ENCODE measurements around the gene TMEM51. TPM values are rescaled to one million over a fixed set of nuclear protein-coding genes. Genes with fewer than 3 reads are reported as not detected.

Gene TMEM51
- total and polyA plus RNA-seq, 2 of the 13 experiments (the other 11 are each of a cell fraction or from before 2014, with no cell fraction given): 12.2 to 22.3 TPM

GRCh38 chr1:15207031-15207828 is 53.7 kb downstream of the TMEM51 start (continued):
- TF ChIP-seq ZBTB33 (CRISPR knock-in tag; IDR thresholded peaks at IDR 0.05) (peak; percentile 39; the same call in 1 of the 2 replicates), ZNF350 (CRISPR knock-in tag; IDR thresholded peaks at IDR 0.05; ENCODE audit: borderline replicate concordance, low read depth) (no peak), TP53 (CRISPR knock-in tag; conservative IDR thresholded peaks at IDR 0.05) (no peak), MEF2D (CRISPR knock-in tag; IDR thresholded peaks at IDR 0.05) (no peak), PCBP1 (IDR thresholded peaks at IDR 0.05; ENCODE audit: borderline replicate concordance, low read depth, low read length) (no peak), BHLHE40 (IDR thresholded peaks at IDR 0.05; ENCODE audit: low read length) (no peak), ZNF713 (CRISPR knock-in tag; IDR thresholded peaks at IDR 0.05) (0 out of 2 replicates have a peak, but pooled peaks have one; percentile 37), FOXK1 (CRISPR knock-in tag; IDR thresholded peaks at IDR 0.05; ENCODE audit: borderline replicate concordance, low read depth) (no peak), SRSF9 (IDR thresholded peaks at IDR 0.05; ENCODE audit: borderline replicate concordance, insufficient read depth, low read depth, low read length, poor library complexity, severe bottlenecking) (no peak), NR2F1 (CRISPR knock-in tag; IDR thresholded peaks at IDR 0.05) (no peak), CTCF (CRISPR knock-in tag; IDR thresholded peaks at IDR 0.05) (no peak), ZNF672 (CRISPR knock-in tag; IDR thresholded peaks at IDR 0.05) (0 out of 2 replicates have a peak, but pooled peaks have one; percentile 27), ZNF546 (CRISPR knock-in tag; conservative IDR thresholded peaks at IDR 0.05) (no peak), ZSCAN12 (CRISPR knock-in tag; IDR thresholded peaks at IDR 0.05) (no peak), TBX2 (CRISPR knock-in tag; IDR thresholded peaks at IDR 0.05; ENCODE audit: borderline replicate concordance) (no peak), ISL2 (CRISPR knock-in tag; IDR thresholded peaks at IDR 0.05) (no peak), ZNF597 (CRISPR knock-in tag; IDR thresholded peaks at IDR 0.05) (0 out of 2 replicates have a peak, but pooled peaks have one; percentile 30), ELF1 (CRISPR knock-in tag; IDR thresholded peaks at IDR 0.05) (peak; percentile 5; the same call in 1 of the 2 replicates), NRL (CRISPR knock-in tag; IDR thresholded peaks at IDR 0.05; ENCODE audit: borderline replicate concordance) (0 out of 2 replicates have a peak, but pooled peaks have one; percentile 58), CBFB (CRISPR knock-in tag; IDR thresholded peaks at IDR 0.05) (no peak), HIVEP1 (CRISPR knock-in tag; IDR thresholded peaks at IDR 0.05) (0 out of 2 replicates have a peak, but pooled peaks have one; percentile 38), SOX6 (IDR thresholded peaks at IDR 0.05) (no peak), SOX6 (CRISPR knock-in tag; IDR thresholded peaks at IDR 0.05) (0 out of 2 replicates have a peak, but pooled peaks have one; percentile 19), RORA (CRISPR knock-in tag; IDR thresholded peaks at IDR 0.05) (no peak)
